Measurements from ENCODE around the gene AGPAT2.

AGPAT2 gene

GRCh38 chr9:136700959-136701667 lies 13.9 kb upstream of the AGPAT2 start:
- no peak for DNase-seq (ENCODE audit: low spot score)

GRCh38 chr9:136700304-136700703 lies 13.0 kb upstream of the AGPAT2 start:
- DNase-seq (ENCODE audit: low spot score) = no peak

GRCh38 chr9:136698635-136699246 lies 11.5 kb upstream of the AGPAT2 start:
- no peak for DNase-seq (ENCODE audit: low spot score)

GRCh38 chr9:136697821-136698526 lies 10.7 kb upstream of the AGPAT2 start:
- DNase-seq (ENCODE audit: low spot score) = no peak

- no peak for DNase-seq (ENCODE audit: low spot score)
Observed at GRCh38 chr9:136697146-136697820, 10.0 kb upstream of the AGPAT2 start.

GRCh38 chr9:136696502-136696901 lies 9.2 kb upstream of the AGPAT2 start:
- DNase-seq (ENCODE audit: low spot score) = no peak

GRCh38 chr9:136695955-136696354 lies 8.7 kb upstream of the AGPAT2 start:
- DNase-seq (ENCODE audit: low spot score) = no peak

GRCh38 chr9:136695435-136695895 lies 8.2 kb upstream of the AGPAT2 start:
- DNase-seq (ENCODE audit: low spot score) = no peak

GRCh38 chr9:136694872-136695247 lies 7.6 kb upstream of the AGPAT2 start:
- DNase-seq (ENCODE audit: low spot score) = no peak

GRCh38 chr9:136694163-136694871 lies 7.1 kb upstream of the AGPAT2 start:
- no peak for DNase-seq (ENCODE audit: low spot score)

GRCh38 chr9:136693490-136694162 lies 6.4 kb upstream of the AGPAT2 start:
- no peak for DNase-seq (ENCODE audit: low spot score)

GRCh38 chr9:136693135-136693489 lies 5.9 kb upstream of the AGPAT2 start:
- no peak for DNase-seq (ENCODE audit: low spot score)

GRCh38 chr9:136692185-136693134 lies 5.2 kb upstream of the AGPAT2 start:
- DNase-seq (ENCODE audit: low spot score) = no peak

- no peak for DNase-seq (ENCODE audit: low spot score)
Observed at GRCh38 chr9:136691316-136692184, 4.3 kb upstream of the AGPAT2 start.

- DNase-seq (ENCODE audit: low spot score) = no peak
Observed at GRCh38 chr9:136690806-136691261, 3.6 kb upstream of the AGPAT2 start.

- no peak for DNase-seq (ENCODE audit: low spot score)
Observed at GRCh38 chr9:136690104-136690805, 3.0 kb upstream of the AGPAT2 start.

GRCh38 chr9:136689108-136689460 lies 1.8 kb upstream of the AGPAT2 start:
- DNase-seq (ENCODE audit: low spot score) = no peak

GRCh38 chr9:136688274-136689107 lies 1.2 kb upstream of the AGPAT2 start:
- DNase-seq (ENCODE audit: low spot score) = no peak

All from germinal center (tissue), 1 donor.